Smooth muscle cell (in vitro differentiated cells): Measurements from ENCODE around the gene DISC1. TPM values are rescaled to one million over a fixed set of nuclear protein-coding genes. Genes with fewer than 3 reads are reported as not detected.

Source experiments
- DNase-seq: peaks from one replicate; lab custom pipeline; 2025; ENCODE audit not compliant: unreplicated experiment; lab: John Stamatoyannopoulos, UW
- H2AFZ ChIP-seq: fragments of 200-600 bp; sonication (generic); 2 replicates; pipeline ENCODE4 v1.6.0; 2016; ENCODE audit warnings: antibody characterized with exemption, low read depth, mild to moderate bottlenecking
- H3F3A ChIP-seq: fragments of 200-600 bp; sonication (generic); 2 replicates; pipeline ENCODE4 v1.6.0; 2017; ENCODE audit warnings: antibody characterized with exemption, low read depth
- H3K27ac ChIP-seq: fragments of 200-600 bp; sonication (generic); 2 replicates; pipeline ENCODE4 v1.5.1; 2016; ENCODE audit warnings: low read depth, mild to moderate bottlenecking
- H3K27me3 ChIP-seq: fragments of 200-600 bp; sonication (generic); 2 replicates; pipeline ENCODE4 v1.6.1; 2016; ENCODE audit warnings: low read depth, mild to moderate bottlenecking
- H3K36me3 ChIP-seq: fragments of 200-600 bp; sonication (generic); 2 replicates; pipeline ENCODE4 v1.5.1; 2016; ENCODE audit warnings: low read depth
- H3K4me1 ChIP-seq: fragments of 200-600 bp; sonication (generic); 2 replicates; pipeline ENCODE4 v1.5.1; 2016; ENCODE audit warnings: low read depth
- H3K4me2 ChIP-seq: fragments of 200-600 bp; sonication (generic); 2 replicates; pipeline ENCODE4 v1.6.0; 2016; ENCODE audit warnings: mild to moderate bottlenecking
- H3K4me3 ChIP-seq: fragments of 200-600 bp; sonication (generic); 2 replicates; pipeline ENCODE4 v1.5.1; 2016; ENCODE audit warnings: mild to moderate bottlenecking
- H3K79me2 ChIP-seq: fragments of 200-600 bp; sonication (generic); 2 replicates; pipeline ENCODE4 v1.6.0; 2016; ENCODE audit warnings: low read depth, mild to moderate bottlenecking
- H3K9ac ChIP-seq: fragments of 200-600 bp; sonication (generic); 2 replicates; pipeline ENCODE4 v1.6.0; 2016; ENCODE audit warnings: low read depth
- H3K9me3 ChIP-seq: fragments of 200-600 bp; sonication (generic); replicated peaks from 2 replicates; pipeline ENCODE4 v1.5.1; 2016; ENCODE audit warnings: low read depth
- H4K20me1 ChIP-seq: fragments of 200-600 bp; sonication (generic); 2 replicates; pipeline ENCODE4 v1.6.0; 2016; ENCODE audit warnings: low read depth
- CTCF ChIP-seq: fragments of 200-600 bp; sonication (generic); IDR thresholded peaks from 2 replicates; pipeline ENCODE4 v1.5.1; 2017; ENCODE audit warnings: borderline replicate concordance, mild to moderate bottlenecking, antibody characterized with exemption; ENCODE audit not compliant: insufficient read depth, poor library complexity, severe bottlenecking
- whole genome bisulfite sequencing: methylation state at CpG from one replicate; pipeline ENCODE4 v1.1.7; 2016; ENCODE audit warnings: low lambda C conversion rate; 5-methylcytosine and 5-hydroxymethylcytosine counted together
- polyA plus RNA-seq: library from polyadenylated mRNA; unstranded; fragments of >200 nt; fragmentation: Nextera tagmentation; extraction: Ambion mirVana; gene quantifications from 2 replicates; pipeline ENCODE4 v1.2.1, GENCODE V29; 2016
- total RNA-seq: library from RNA; depleted of rRNA; stranded (reverse); fragments of >200 nt; gene quantifications from 2 replicates; pipeline ENCODE4 v1.2.3, GENCODE V29; 2014

DISC1 gene
- total and polyA plus RNA-seq, 2 experiments from 2014 or later = 0.89 to 4.3 TPM

DNA sequence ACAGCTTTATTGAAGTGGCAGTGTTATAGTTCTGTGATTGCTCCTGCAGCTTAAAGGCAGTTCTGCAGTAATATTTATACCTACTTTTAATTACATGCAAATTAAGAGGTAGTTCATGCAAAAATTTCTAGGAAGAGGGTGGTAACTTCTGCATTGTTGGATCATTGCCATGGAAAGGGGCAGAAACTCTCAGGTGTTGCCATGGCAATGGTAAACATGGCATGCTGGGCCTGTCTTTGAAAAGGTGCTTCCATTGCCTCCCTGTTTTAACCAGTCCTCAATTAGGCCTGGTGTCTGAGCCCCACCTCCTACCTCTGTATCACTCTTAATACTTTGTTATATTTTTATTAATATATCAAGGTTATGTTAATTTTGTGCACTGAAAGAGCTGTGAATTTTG, 104.7 kb downstream of the DISC1 start:
- Histone ChIP-seq H3K4me3 (no peak overlapping the region), H4K20me1 (no peaks in the 10 kb centered on the region), H3K9me3 (no peaks in the 10 kb centered on the region), H3K4me1 (no peaks in the 10 kb centered on the region), H3K36me3 (no peaks in the 10 kb centered on the region), H3K27me3 (no peaks in the 10 kb centered on the region), H3F3A (no peaks in the 10 kb centered on the region), H3K4me2 (no peak overlapping the region), H3K27ac (no peak overlapping the region), H3K9ac (no peak overlapping the region), H3K79me2 (no peaks in the 10 kb centered on the region), H2AFZ (no peak overlapping the region)
- no peak for DNase-seq
- no peak for TF ChIP-seq CTCF

DNA sequence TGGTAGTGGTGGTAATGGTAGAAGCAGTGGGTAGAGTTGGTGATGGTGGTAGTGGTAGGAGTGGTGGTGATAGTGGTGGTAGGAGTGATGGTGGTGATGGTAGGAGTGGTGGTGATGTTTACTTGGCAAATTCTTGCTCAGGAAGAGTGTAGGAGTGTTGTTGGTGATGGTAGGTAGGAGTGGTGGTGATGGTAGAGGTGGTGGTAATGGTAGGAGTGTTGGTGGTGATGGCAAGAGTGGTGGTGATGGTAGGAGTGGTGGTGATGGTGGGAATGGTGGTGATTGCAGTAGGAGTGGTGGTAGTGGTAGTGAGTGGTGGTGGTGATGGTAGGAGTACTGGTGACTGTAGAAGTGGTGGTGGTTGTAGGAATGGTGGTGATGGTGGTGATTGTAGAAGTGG, 106.5 kb downstream of the DISC1 start:
- Histone ChIP-seq H3K9me3 (no peaks in the 10 kb centered on the region), H2AFZ (no peak overlapping the region), H3F3A (no peaks in the 10 kb centered on the region), H3K27ac (no peak overlapping the region), H3K27me3 (no peaks in the 10 kb centered on the region), H3K79me2 (no peaks in the 10 kb centered on the region), H3K4me2 (no peak overlapping the region), H4K20me1 (no peaks in the 10 kb centered on the region), H3K9ac (no peak overlapping the region), H3K36me3 (no peaks in the 10 kb centered on the region), H3K4me3 (no peak overlapping the region), H3K4me1 (no peaks in the 10 kb centered on the region)
- no peak for DNase-seq
- TF ChIP-seq CTCF = no peak

DNA sequence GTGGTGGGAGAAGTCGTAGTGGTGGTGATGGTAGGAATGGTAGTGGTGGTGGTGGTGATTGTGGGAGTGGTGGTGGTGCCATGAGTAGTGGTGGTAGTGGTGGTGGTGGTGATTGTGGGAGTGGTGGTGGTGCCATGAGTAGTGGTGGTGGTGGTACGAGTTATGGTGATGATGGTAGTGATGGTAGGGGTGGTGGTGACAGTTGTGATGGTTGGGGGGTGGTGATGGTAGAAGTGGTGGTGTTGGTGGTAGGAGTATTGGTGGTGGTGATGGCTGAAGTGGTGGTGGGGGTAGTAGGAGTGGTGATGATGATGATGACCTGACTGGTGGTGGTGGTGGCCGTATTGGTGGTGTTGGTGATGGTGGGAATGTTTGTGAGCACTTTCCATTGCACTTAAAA, 107.1 kb downstream of the DISC1 start:
- Histone ChIP-seq H3K4me1 (no peaks in the 10 kb centered on the region), H3K9me3 (no peaks in the 10 kb centered on the region), H3K4me2 (no peak overlapping the region), H3K9ac (no peak overlapping the region), H3K4me3 (no peak overlapping the region), H3K27me3 (no peaks in the 10 kb centered on the region), H3F3A (no peaks in the 10 kb centered on the region), H3K36me3 (no peaks in the 10 kb centered on the region), H2AFZ (no peak overlapping the region), H3K27ac (no peak overlapping the region), H4K20me1 (no peaks in the 10 kb centered on the region), H3K79me2 (no peaks in the 10 kb centered on the region)
- DNase-seq = no peak
- TF ChIP-seq CTCF = no peak
- WGBS = 100% methylated on average over 2 of the region's 3 CpGs

DNA sequence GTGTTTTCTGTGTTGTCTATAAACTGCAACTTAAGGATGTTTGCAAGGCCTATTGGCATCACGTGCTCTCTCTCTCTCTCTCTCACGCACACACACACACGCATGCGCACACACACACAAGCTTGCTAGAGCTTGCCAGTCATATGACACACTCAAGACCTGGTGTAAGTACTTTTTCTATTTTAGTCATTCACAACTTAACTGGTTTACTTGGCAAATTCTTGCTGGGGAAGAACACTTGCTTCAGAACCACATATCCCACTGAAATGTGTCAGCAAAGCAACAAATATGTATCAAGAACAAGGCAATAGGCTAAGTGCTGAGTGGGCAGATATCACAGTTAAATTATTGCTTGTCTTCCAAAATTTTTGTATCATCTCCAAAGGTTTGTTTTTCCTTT, 107.8 kb downstream of the DISC1 start:
- DNase-seq = no peak
- no peak overlapping the region for H3K27ac ChIP-seq
- no peak for TF ChIP-seq CTCF
- WGBS = 94% methylated on average over 4 of the region's 4 CpGs
- no peaks in the 10 kb centered on the region for H3K9me3 ChIP-seq
- no peaks in the 10 kb centered on the region for H3K4me1 ChIP-seq
- H3K4me2 ChIP-seq = no peak overlapping the region
- H3F3A ChIP-seq = no peaks in the 10 kb centered on the region
- H3K36me3 ChIP-seq = no peaks in the 10 kb centered on the region
- no peak overlapping the region for H3K4me3 ChIP-seq
- H4K20me1 ChIP-seq = no peaks in the 10 kb centered on the region
- H3K79me2 ChIP-seq = no peaks in the 10 kb centered on the region
- H3K27me3 ChIP-seq = no peaks in the 10 kb centered on the region
- H2AFZ ChIP-seq = no peak overlapping the region
- H3K9ac ChIP-seq = no peak overlapping the region
